GM19240 (cell line): ENCODE measurements around the gene SDHA.
"Not testable (repeated sequence)": the region's sequence is repeated elsewhere in the genome, so short reads cannot be mapped to it uniquely, and the experiment has no call there.

Experiments used
- DNase-seq: peaks from one replicate; pipeline ENCODE4 v3.0.0; 2011; ENCODE audit warnings: low spot score; ENCODE audit not compliant: insufficient read length

SDHA gene

DNA sequence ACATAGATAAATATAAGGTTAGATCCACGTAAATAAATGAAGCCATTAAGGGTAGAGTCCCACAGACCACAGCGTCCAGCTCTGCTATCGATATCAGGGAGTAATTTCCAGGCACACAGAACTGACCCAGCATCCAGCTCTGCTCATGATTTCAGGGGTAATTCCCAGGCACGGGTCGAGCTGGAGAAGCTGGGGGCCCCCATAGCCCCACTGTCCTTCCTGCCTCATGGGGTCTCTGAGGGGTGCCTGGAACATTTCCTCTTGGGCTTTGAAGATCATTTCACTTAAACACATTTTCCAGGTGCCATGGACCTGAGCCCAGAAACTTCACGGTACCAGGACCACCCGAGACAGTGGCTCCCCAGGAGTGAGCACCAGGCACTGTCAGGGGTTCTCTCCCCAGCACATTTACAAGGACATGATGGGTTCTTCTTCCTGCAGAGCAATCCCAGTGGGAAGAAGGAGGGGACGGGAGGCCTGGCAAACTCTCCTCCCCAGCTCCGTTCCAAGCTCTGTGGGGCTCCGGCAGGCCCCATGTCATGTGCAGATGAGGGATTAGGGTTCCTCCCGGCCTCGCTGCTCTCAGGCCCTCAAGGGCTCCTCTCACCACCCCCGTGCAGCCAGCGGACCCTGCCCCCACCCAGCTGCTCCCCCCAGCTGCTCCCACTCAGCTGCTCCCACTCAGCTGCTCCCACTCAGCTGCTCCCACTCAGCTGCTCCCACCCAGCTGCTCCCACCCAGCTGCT, 80.0 kb downstream of the SDHA start:
- not testable (repeated sequence) for DNase-seq

DNA sequence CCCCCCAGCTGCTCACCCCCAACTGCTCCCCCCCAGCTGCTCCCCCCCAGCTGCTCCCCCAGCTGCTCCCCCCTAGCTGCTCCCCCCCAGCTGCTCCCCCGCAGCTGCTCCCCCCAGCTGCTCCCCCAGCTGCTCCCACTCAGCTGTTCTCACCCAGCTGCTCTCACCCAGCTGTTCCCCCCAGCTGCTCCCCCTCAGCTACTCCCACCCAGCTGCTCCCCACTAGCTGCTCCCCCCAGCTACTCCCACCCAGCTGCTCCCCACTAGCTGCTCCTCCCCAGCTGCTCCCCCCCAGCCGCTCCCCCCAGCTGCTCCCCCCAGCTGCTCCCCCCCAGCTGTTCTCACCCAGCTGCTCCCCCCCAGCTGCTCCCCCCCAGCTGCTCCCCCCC, 80.6 kb downstream of the SDHA start:
- no peak for DNase-seq

DNA sequence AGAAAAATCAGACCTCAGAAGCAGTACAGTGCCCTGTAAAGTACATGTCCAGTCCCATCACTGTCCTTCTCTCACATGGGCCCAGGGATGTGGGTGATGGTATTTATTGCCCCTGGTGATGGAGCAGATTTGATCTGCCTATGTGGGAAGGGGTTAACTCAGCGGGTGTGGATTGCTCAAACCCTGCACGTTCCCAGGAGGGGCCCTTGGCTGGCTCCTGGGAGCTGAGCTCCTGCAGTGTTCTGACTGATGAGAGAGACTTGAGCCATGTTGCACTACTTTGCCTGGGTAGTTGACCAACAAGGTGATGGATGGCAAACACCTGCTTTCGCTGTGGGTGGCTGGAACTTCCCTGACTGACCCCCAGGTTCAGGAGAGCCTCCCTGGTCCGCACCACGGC, 81.8 kb downstream of the SDHA start:
- not testable (repeated sequence) for DNase-seq

DNA sequence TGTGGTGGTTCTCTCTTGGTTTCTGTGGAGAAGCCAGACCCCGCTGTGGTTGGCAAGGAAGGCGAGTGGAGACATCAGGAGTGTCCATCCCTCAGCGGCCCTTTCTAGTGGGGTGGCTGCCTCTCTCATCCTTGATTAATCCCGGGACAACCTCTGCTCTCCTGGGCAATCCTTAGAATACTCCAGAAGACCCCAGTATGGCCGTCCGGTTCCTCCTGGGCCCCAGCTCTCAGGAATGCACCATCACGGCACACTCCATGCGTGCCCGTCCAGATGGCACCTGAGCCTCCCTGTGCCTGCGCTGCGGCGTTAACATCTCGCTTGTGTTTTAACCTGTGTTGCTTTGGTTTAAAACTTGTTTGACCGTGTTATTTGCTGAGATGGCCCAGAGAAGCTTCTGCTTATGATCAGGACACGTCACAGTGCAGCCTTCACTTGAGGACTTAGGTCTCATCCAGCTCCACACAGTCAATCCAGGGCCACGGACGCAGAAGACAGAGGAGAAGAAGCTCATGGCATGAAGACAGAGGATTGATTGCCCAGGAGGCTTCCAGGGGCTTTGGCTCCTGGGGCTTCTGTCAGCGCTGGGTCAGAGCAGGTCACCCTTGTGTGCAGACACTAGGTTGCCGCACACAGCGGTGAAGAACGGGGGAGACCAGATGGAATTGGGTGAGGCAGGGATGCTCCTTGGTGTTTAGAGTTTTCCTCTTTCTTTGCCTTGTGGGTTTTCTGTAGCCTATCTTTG, 82.7 kb downstream of the SDHA start:
- not testable (repeated sequence) for DNase-seq

DNA sequence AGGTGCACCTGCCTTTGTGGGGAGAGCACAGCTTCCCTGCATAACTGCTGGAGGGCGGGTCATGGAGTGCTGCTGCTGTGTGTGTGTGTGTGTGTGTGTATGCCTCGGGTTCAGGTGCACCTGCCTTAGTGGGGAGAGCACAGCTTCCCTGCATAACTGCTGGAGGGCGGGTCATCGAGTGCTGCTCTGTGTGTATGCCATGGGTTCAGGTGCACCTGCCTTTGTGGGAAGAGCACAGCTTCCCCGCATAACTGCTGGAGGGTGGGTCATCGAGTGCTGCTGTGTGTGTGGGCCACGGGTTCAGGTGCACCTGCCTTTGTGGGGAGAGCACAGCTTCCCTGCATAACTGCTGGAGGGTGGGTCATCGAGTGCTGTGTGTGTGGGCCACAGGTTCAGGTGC, 84.3 kb downstream of the SDHA start:
- DNase-seq, result not testable (repeated sequence)

DNA sequence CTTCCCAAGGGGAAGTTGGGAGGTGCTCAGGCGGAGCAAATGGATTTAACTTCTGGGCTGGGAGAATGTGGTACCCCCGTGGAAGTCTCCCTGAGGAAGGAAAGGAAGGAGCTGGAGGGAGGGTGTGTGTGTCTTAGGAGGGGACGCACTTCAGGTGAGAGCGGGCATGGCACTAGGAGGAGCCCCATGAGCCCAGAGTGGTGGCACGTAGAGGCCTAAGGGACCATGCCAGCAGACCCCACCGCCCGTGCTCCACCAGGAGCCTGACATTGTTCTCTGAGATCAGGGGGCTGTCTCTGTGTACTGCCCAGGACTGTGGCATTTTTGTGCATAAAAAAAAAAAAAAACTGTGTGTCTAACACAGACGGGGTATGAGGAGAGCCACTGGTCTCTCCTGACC, 84.8 kb downstream of the SDHA start:
- no peak for DNase-seq

DNA sequence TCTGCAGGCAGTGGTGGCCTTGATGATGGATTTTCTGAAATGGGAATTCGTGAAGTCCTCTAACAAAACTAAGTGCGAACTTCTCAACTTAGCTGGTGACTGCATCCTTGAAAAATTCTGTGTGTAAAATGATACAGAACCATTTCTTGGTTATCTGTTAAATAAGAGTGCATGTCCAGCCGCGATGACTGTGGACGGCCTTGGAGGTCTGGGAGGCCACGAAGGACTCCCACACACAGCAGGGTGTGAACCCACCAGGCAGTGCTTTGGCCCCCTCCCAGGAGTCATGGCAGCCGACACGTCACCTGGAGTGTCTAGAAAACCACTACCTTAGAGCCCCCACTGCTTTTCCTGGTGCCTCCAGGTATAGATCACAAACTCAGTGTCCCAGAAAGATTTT, 85.6 kb downstream of the SDHA start:
- not testable (repeated sequence) for DNase-seq

DNA sequence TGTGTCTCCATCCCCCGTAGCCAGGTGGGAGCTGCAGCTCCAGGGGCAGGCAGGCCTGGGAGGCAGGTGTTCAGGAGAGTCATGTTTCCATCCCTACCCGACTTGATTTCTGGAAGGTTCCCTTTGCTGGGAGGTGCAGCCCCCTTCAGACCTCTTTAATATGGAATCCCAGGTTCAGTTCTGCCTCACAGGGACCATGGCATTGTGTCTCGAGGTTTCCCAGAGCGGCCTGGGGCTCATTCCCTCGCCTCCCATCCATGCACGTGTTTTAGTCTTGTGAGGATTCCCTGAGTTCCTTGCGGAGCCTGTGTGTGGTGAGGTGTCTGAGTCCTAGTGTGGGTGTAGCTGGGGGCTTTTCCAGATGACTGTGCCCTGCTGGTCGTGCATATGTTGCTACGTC, 86.9 kb downstream of the SDHA start:
- no peak for DNase-seq

DNA sequence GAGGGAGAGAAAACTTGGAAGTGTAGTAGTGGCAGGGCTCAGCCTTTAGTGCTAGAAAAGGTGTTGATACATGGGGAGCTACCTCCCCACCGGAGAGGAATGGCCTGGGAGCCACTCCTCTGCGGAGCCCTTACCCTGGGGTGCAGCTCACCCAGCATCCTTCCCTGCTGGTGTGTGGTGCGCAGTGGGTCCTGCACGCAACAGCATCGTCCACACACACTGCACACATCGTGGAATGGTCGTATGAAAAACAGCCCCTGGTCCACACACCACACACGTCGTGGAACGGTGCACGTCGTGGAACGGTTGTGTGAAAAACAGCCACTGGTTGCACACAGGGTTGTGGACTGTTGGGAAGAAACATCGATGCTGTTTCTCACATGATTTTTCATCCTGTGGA, 87.3 kb downstream of the SDHA start:
- no peak for DNase-seq

DNA sequence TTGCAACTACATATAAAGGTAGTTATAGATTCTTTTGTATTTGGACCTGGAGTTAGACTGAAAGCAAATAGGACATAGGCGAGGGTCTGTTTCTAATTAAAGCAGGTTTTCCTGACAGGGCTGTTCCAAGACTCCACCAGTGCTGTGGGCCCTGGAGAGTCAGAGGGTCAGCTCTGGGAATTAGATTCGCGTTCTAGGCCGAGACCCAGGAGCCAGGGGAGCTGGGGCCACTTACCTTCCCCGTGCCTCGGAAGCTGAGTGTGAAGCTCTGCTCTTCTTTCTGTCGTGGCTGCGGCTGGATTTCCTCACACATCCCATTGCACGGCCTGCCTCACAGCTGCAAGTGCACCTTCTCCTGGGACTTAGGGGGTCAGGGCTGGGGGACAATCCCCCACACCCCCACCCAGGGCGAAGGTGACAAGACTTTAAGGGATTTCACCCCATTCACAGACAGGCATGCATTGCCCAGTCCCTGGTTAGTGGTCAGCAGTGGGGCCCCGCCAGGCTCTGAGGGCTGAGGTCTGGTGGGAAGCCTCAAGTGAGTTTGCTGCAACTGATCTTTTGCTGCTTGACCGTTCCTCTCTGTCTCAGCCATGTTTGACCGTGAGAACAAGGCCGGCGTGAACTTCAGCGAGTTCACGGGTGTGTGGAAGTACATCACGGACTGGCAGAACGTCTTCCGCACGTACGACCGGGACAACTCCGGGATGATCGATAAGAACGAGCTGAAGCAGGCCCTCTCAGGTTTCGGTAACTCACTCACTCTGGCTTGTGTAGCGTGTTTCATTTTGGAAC, 88.1 kb downstream of the SDHA start:
- DNase-seq, result no peak
